Measurements from ENCODE around the gene PRRC2A. TPM values are rescaled to one million over a fixed set of nuclear protein-coding genes. Genes with fewer than 3 reads are reported as not detected.

PRRC2A gene
- total RNA-seq: 111 TPM

GRCh38 chr6:31620586-31621319, at the start of gene PRRC2A:
Gene PRRC2A, plus strand, starts transcription at chr6:31620715. Its CDS starts 2,075 bp downstream, at chr6:31622790.

GRCh38 chr6:31572041-31572911, 48.2 kb upstream of the PRRC2A start, which contains the start of gene LTA:
Gene LTA, plus strand, starts transcription at chr6:31572289. Its CDS starts 454 bp downstream, at chr6:31572743.

GRCh38 chr6:31575335-31575901, 45.1 kb upstream of the PRRC2A start, which contains the start of gene TNF:
Gene TNF, plus strand, starts transcription at chr6:31575565. Its CDS starts 177 bp downstream, at chr6:31575742.

GRCh38 chr6:31582230-31582643, 38.3 kb upstream of the PRRC2A start, which contains the start of gene LTB:
Gene LTB, minus strand, starts transcription at chr6:31582424. Its CDS starts 7 bp downstream, at chr6:31582417.

GRCh38 chr6:31586008-31586407, 34.5 kb upstream of the PRRC2A start, which contains the start of gene LST1:
Gene LST1, plus strand, starts transcription at chr6:31586277. Its CDS starts 1,023 bp downstream, at chr6:31587300.

GRCh38 chr6:31614684-31615578, 5.6 kb upstream of the PRRC2A start, which contains the start of gene AIF1:
Gene AIF1, plus strand, starts transcription at chr6:31615234. Its CDS starts 96 bp downstream, at chr6:31615330.

GRCh38 chr6:31655349-31656237, 35.1 kb downstream of the PRRC2A start, which contains the start of gene APOM:
Gene APOM, plus strand, starts transcription at chr6:31655894. Its CDS starts 73 bp downstream, at chr6:31655967.

GRCh38 chr6:31660381-31661261, 40.1 kb downstream of the PRRC2A start, which contains the start of gene C6orf47:
Gene C6orf47, minus strand, starts transcription at chr6:31660778. Its CDS starts 831 bp downstream, at chr6:31659947.

GRCh38 chr6:31664790-31665500, 44.4 kb downstream of the PRRC2A start, which contains the start of gene GPANK1:
Gene GPANK1, minus strand, starts transcription at chr6:31664997. Its CDS starts 519 bp downstream, at chr6:31664478.

GRCh38 chr6:31665501-31666336, 45.2 kb downstream of the PRRC2A start, which contains the start of gene CSNK2B:
Gene CSNK2B, plus strand, starts transcription at chr6:31666080. Its CDS starts 752 bp downstream, at chr6:31666832.

GRCh38 chr6:31669676-31670075, 49.2 kb downstream of the PRRC2A start, which contains the start of gene LY6G5B:
Gene LY6G5B, plus strand, starts transcription at chr6:31669976. Its CDS starts 975 bp downstream, at chr6:31670951.

GRCh38 chr6:31680226-31681134, 60.0 kb downstream of the PRRC2A start, which contains the start of gene LY6G5C:
Gene LY6G5C, minus strand, starts transcription at chr6:31681067. Its CDS starts 694 bp downstream, at chr6:31680373.

